ENCODE results near the gene RPTOR. TPM values are rescaled to one million over a fixed set of nuclear protein-coding genes. Genes with fewer than 3 reads are reported as not detected.

RPTOR gene
- total and polyA plus RNA-seq, 12 donors: 7.9 to 30.3 (median 25.6) TPM

- H3K4me1 ChIP-seq: peaks cover 0 to 39% (median 17%) of the 10 kb centered on the region in 9 donors
- no peaks in the 10 kb centered on the region for H3K9me3 ChIP-seq
- no peak for TF ChIP-seq CTCF (IDR thresholded peaks at IDR 0.05)
- DNase-seq (no peak), ATAC-seq (no peak)
- intact Hi-C loops (cut with DNase I): no loop called here
- peaks cover 0 to 39% (median 0%) of the 10 kb centered on the region in 9 donors for H3K36me3 ChIP-seq
- 91% methylated on average over 20 of the region's 20 CpGs for WGBS, 2 donors
- no peaks in the 10 kb centered on the region for H3K27me3 ChIP-seq
- H3K4me3 ChIP-seq: no peak overlapping the region
- no peak overlapping the region for H3K27ac ChIP-seq
Measured at GRCh38 chr17:80858301-80859001, 313.8 kb downstream of the RPTOR start.

- peak; percentile 74 to 79 for DNase-seq
- TF ChIP-seq CTCF (IDR thresholded peaks at IDR 0.05): peak in 3 of 9 donors; percentile 20 to 28 (median 22)
- Histone ChIP-seq H3K27ac (peak overlapping the region in 1 of 10 donors; percentile 8), H3K4me1 (peaks cover 0 to 39% (median 17%) of the 10 kb centered on the region in 9 donors), H3K36me3 (peaks cover 0 to 42% (median 0%) of the 10 kb centered on the region in 9 donors), H3K27me3 (no peaks in the 10 kb centered on the region), H3K4me3 (no peak overlapping the region), H3K9me3 (peaks cover 0 to 4% (median 0%) of the 10 kb centered on the region in 11 donors)
- intact Hi-C loops (cut with DNase I): no loop called here
- 61 to 62% methylated on average over 40 of the region's 40 CpGs for WGBS, 2 donors
- ATAC-seq: peak; percentile 62 to 87 (median 80)
Measured at GRCh38 chr17:80859002-80859941, 314.6 kb downstream of the RPTOR start.

- Histone ChIP-seq H3K36me3 (peaks cover 0 to 37% (median 0%) of the 10 kb centered on the region in 9 donors), H3K4me3 (no peak overlapping the region), H3K27me3 (no peaks in the 10 kb centered on the region), H3K9me3 (peaks cover 0 to 4% (median 0%) of the 10 kb centered on the region in 11 donors), H3K4me1 (peaks cover 0 to 39% (median 17%) of the 10 kb centered on the region in 9 donors), H3K27ac (no peak overlapping the region)
- intact Hi-C loops (cut with DNase I): loop anchor here in 2 of 10 donors (5.0 to 10.0 kb wide), 3 partner anchors 107 to 435 kb away; no protein-coding TSS in a partner anchor
- TF ChIP-seq CTCF (IDR thresholded peaks at IDR 0.05): no peak
- DNase-seq: no peak
- ATAC-seq: peak in 1 of 8 donors; percentile 10
- 95 to 96% methylated on average over 20 of the region's 20 CpGs for WGBS, 2 donors
Measured at GRCh38 chr17:80860101-80860671, 315.5 kb downstream of the RPTOR start.
